Upper lobe of right lung (tissue), 1 donor: ENCODE results near the gene FMNL2. TPM values are rescaled to one million over a fixed set of nuclear protein-coding genes. Genes with fewer than 3 reads are reported as not detected.
"Not testable (repeated sequence)": the region's sequence is repeated elsewhere in the genome, so short reads cannot be mapped to it uniquely, and the experiment has no call there.

ENCODE experiments used
- ATAC-seq: fragments of 200-7000 bp; cut with Tn5 transposase; one replicate; pipeline ENCODE4 v1.9.1; 2020; ENCODE audit warnings: mild to moderate bottlenecking, moderate library complexity
- DNase-seq: peaks from one replicate; pipeline ENCODE4 v3.0.0-alpha.2; 2020
- H3K27ac ChIP-seq: fragments of 200-600 bp; one replicate; pipeline ENCODE4 v1.8.0; 2022
- H3K27me3 ChIP-seq: fragments of 200-600 bp; one replicate; pipeline ENCODE4 v1.8.0; 2022; ENCODE audit warnings: mild to moderate bottlenecking
- H3K36me3 ChIP-seq: fragments of 200-600 bp; one replicate; pipeline ENCODE4 v1.8.0; 2022
- H3K4me1 ChIP-seq: fragments of 200-600 bp; one replicate; pipeline ENCODE4 v1.8.0; 2022
- H3K4me3 ChIP-seq: fragments of 200-600 bp; one replicate; pipeline ENCODE4 v1.8.0; 2022; ENCODE audit warnings: mild to moderate bottlenecking
- H3K9me3 ChIP-seq: fragments of 200-600 bp; one replicate; pipeline ENCODE4 v1.8.0; 2022
- CTCF ChIP-seq: fragments of 200-600 bp; IDR thresholded peaks from one replicate; pipeline ENCODE4 v1.8.0; 2022; ENCODE audit warnings: antibody characterized with exemption
- intact Hi-C: fragments of 100-400 bp; cut with DNase I; formaldehyde crosslinking; loops from one replicate; pipeline ENCODE4 v1.11.0; 2022
- total RNA-seq: library from RNA; stranded (reverse); fragmentation: NEBNext Ultra II Directional; extraction: Animal tissue kit (Norgen Biotek cat#: 25700); gene quantifications from one replicate; pipeline ENCODE4 v1.2.1, GENCODE V29; 2021
- donor health status: DM: no; HTN: yes; CAD: no; lungs with severe emphysema.

The FMNL2 gene
- total RNA-seq, 1 donor from 2014 or later, result 69.5 TPM

- intact Hi-C loops, result no loop called here
- ATAC-seq (no peak), DNase-seq (no peak)
- Histone ChIP-seq H3K4me1 (no peaks in the 10 kb centered on the region), H3K4me3 (no peak overlapping the region), H3K27me3 (no peaks in the 10 kb centered on the region), H3K27ac (no peak overlapping the region), H3K36me3 (no peaks in the 10 kb centered on the region), H3K9me3 (no peaks in the 10 kb centered on the region)
- TF ChIP-seq CTCF, result no peak
Measured at GRCh38 chr2:152518034-152518433, 183.1 kb downstream of the FMNL2 start.

- Histone ChIP-seq H3K27me3 (no peaks in the 10 kb centered on the region), H3K4me1 (no peaks in the 10 kb centered on the region), H3K27ac (no peak overlapping the region), H3K36me3 (no peaks in the 10 kb centered on the region), H3K9me3 (no peaks in the 10 kb centered on the region), H3K4me3 (no peak overlapping the region)
- no peak for TF ChIP-seq CTCF
- intact Hi-C loops, result no loop called here
- ATAC-seq, result no peak
- no peak for DNase-seq
Measured at GRCh38 chr2:152518641-152519580, 183.9 kb downstream of the FMNL2 start.

GRCh38 chr2:152519581-152519952, 184.6 kb downstream of the FMNL2 start:
- no peaks in the 10 kb centered on the region for H3K9me3 ChIP-seq
- intact Hi-C loops, result no loop called here
- ATAC-seq (no peak), DNase-seq (no peak)
- H3K4me3 ChIP-seq, result no peak overlapping the region
- no peaks in the 10 kb centered on the region for H3K4me1 ChIP-seq
- H3K36me3 ChIP-seq, result no peaks in the 10 kb centered on the region
- no peaks in the 10 kb centered on the region for H3K27me3 ChIP-seq
- H3K27ac ChIP-seq, result no peak overlapping the region
- no peak for TF ChIP-seq CTCF

- no peak overlapping the region for H3K27ac ChIP-seq
- no peak for ATAC-seq
- H3K4me1 ChIP-seq, result peaks cover 6% of the 10 kb centered on the region
- no peak overlapping the region for H3K4me3 ChIP-seq
- no peak for TF ChIP-seq CTCF
- intact Hi-C loops, result no loop called here
- no peaks in the 10 kb centered on the region for H3K36me3 ChIP-seq
- no peak for DNase-seq
- H3K27me3 ChIP-seq, result no peaks in the 10 kb centered on the region
- no peaks in the 10 kb centered on the region for H3K9me3 ChIP-seq
Measured at GRCh38 chr2:152520759-152521158, 185.8 kb downstream of the FMNL2 start.

GRCh38 chr2:152522446-152522845, 187.5 kb downstream of the FMNL2 start:
- H3K4me1 ChIP-seq, H3K27ac ChIP-seq, intact Hi-C loops: not testable (repeated sequence)

GRCh38 chr2:152523091-152523490, 188.1 kb downstream of the FMNL2 start:
- H3K36me3 ChIP-seq, result no peaks in the 10 kb centered on the region
- H3K4me1 ChIP-seq, result peaks cover 6% of the 10 kb centered on the region
- intact Hi-C loops, result no loop called here
- DNase-seq, result no peak
- ATAC-seq, result no peak
- H3K4me3 ChIP-seq, result no peak overlapping the region
- TF ChIP-seq CTCF, result no peak
- no peaks in the 10 kb centered on the region for H3K9me3 ChIP-seq
- no peaks in the 10 kb centered on the region for H3K27me3 ChIP-seq
- H3K27ac ChIP-seq, result no peak overlapping the region

More at GRCh38 chr2:152522446-152522845, 187.5 kb downstream of the FMNL2 start:
- ATAC-seq, H3K9me3 ChIP-seq, H3K36me3 ChIP-seq, DNase-seq, H3K4me3 ChIP-seq, H3K27me3 ChIP-seq: not testable (repeated sequence)
